KMS-11 (cell line): Measurements from ENCODE around the gene WNT4.

Experiments used
- H2AFZ ChIP-seq: fragments of 200-600 bp; sonication (generic); 2 replicates; pipeline ENCODE4 v1.6.1; 2016; ENCODE audit warnings: antibody characterized with exemption, mixed run types, low read depth
- H3K27ac ChIP-seq: fragments of 200-600 bp; sonication (generic); 2 replicates; pipeline ENCODE4 v1.6.1; 2016; ENCODE audit warnings: mild to moderate bottlenecking, mixed run types
- H3K27me3 ChIP-seq: fragments of 200-600 bp; sonication (generic); 2 replicates; pipeline ENCODE4 v1.6.1; 2017; ENCODE audit warnings: mild to moderate bottlenecking, low read depth, mixed run types, moderate library complexity; ENCODE audit not compliant: insufficient read depth
- H3K36me3 ChIP-seq: fragments of 200-600 bp; sonication (generic); 2 replicates; pipeline ENCODE4 v1.6.1; 2017; ENCODE audit warnings: mild to moderate bottlenecking, mixed run types; ENCODE audit not compliant: insufficient read depth
- H3K4me1 ChIP-seq: fragments of 200-600 bp; sonication (generic); 2 replicates; pipeline ENCODE4 v1.6.1; 2016; ENCODE audit warnings: mild to moderate bottlenecking, low read depth, mixed run types; ENCODE audit not compliant: poor library complexity, severe bottlenecking
- H3K4me2 ChIP-seq: fragments of 200-600 bp; sonication (generic); 2 replicates; pipeline ENCODE4 v1.7.0; 2016; ENCODE audit warnings: mild to moderate bottlenecking, mixed run types
- H3K4me3 ChIP-seq: fragments of 200-600 bp; sonication (generic); IDR thresholded peaks from 2 replicates; pipeline ENCODE4 v1.6.1; 2017; ENCODE audit warnings: low read depth, low read length, mixed read lengths; ENCODE audit not compliant: insufficient read depth
- H3K79me2 ChIP-seq: fragments of 200-600 bp; sonication (generic); 2 replicates; pipeline ENCODE4 v1.6.1; 2016; ENCODE audit warnings: low read depth, mixed run types; ENCODE audit not compliant: insufficient read depth
- H3K9ac ChIP-seq: fragments of 200-600 bp; sonication (generic); 2 replicates; pipeline ENCODE4 v1.6.1; 2016; ENCODE audit warnings: mild to moderate bottlenecking, mixed run types
- H4K20me1 ChIP-seq: fragments of 200-600 bp; sonication (generic); 2 replicates; pipeline ENCODE4 v1.6.1; 2016; ENCODE audit warnings: mild to moderate bottlenecking, mixed run types; ENCODE audit not compliant: insufficient read depth
- CTCF ChIP-seq: fragments of 200-600 bp; sonication (generic); conservative IDR thresholded peaks from 2 replicates; pipeline ENCODE4 v1.6.1; 2017; ENCODE audit warnings: low read depth, mild to moderate bottlenecking, antibody characterized with exemption, low read length, moderate library complexity, mixed read lengths

The WNT4 gene

GRCh38 chr1:22100168-22100567 is 42.7 kb downstream of the WNT4 start:
- 0 out of 2 replicates have a peak, but pooled peaks cover 4% of the 10 kb centered on the region for H4K20me1 ChIP-seq
- H3K4me2 ChIP-seq = no peak overlapping the region
- H3K27me3 ChIP-seq = no peaks in the 10 kb centered on the region
- no peak overlapping the region for H3K27ac ChIP-seq
- H3K4me1 ChIP-seq = peaks cover 15% of the 10 kb centered on the region
- H3K4me3 ChIP-seq = no peak overlapping the region
- H3K79me2 ChIP-seq = no peaks in the 10 kb centered on the region
- no peak for TF ChIP-seq CTCF
- no peaks in the 10 kb centered on the region for H3K36me3 ChIP-seq
- H2AFZ ChIP-seq = no peak overlapping the region
- no peak overlapping the region for H3K9ac ChIP-seq

GRCh38 chr1:22098752-22099151 is 44.1 kb downstream of the WNT4 start:
- no peaks in the 10 kb centered on the region for H3K36me3 ChIP-seq
- H4K20me1 ChIP-seq = no peaks in the 10 kb centered on the region
- H2AFZ ChIP-seq = no peak overlapping the region
- no peak overlapping the region for H3K9ac ChIP-seq
- no peak overlapping the region for H3K27ac ChIP-seq
- H3K4me2 ChIP-seq = no peak overlapping the region
- no peaks in the 10 kb centered on the region for H3K27me3 ChIP-seq
- H3K4me3 ChIP-seq = no peak overlapping the region
- H3K4me1 ChIP-seq = peaks cover 15% of the 10 kb centered on the region
- no peak for TF ChIP-seq CTCF
- no peaks in the 10 kb centered on the region for H3K79me2 ChIP-seq

GRCh38 chr1:22096463-22096862 is 46.4 kb downstream of the WNT4 start:
- H2AFZ ChIP-seq = no peak overlapping the region
- H3K4me2 ChIP-seq = no peak overlapping the region
- peaks cover 5% of the 10 kb centered on the region; the same call in 1 of the 2 replicates for H3K36me3 ChIP-seq
- no peaks in the 10 kb centered on the region for H3K27me3 ChIP-seq
- no peaks in the 10 kb centered on the region for H4K20me1 ChIP-seq
- peaks cover 23% of the 10 kb centered on the region for H3K4me1 ChIP-seq
- no peaks in the 10 kb centered on the region; the same call in 1 of the 2 replicates for H3K79me2 ChIP-seq
- TF ChIP-seq CTCF = no peak
- no peak overlapping the region for H3K9ac ChIP-seq
- no peak overlapping the region for H3K4me3 ChIP-seq
- H3K27ac ChIP-seq = no peak overlapping the region

- H3K79me2 ChIP-seq = peaks cover 3% of the 10 kb centered on the region; the same call in 1 of the 2 replicates
- peaks cover 5% of the 10 kb centered on the region; the same call in 1 of the 2 replicates for H3K36me3 ChIP-seq
- 0 out of 2 replicates have a peak, but pooled peaks cover 3% of the 10 kb centered on the region for H4K20me1 ChIP-seq
Measured at GRCh38 chr1:22096036-22096435, 46.9 kb downstream of the WNT4 start.

More at GRCh38 chr1:22096036-22096435, 46.9 kb downstream of the WNT4 start:
- no peaks in the 10 kb centered on the region for H3K27me3 ChIP-seq
- no peak overlapping the region for H3K27ac ChIP-seq
- H3K9ac ChIP-seq = no peak overlapping the region
- peaks cover 21% of the 10 kb centered on the region for H3K4me1 ChIP-seq
- no peak overlapping the region for H3K4me2 ChIP-seq
- TF ChIP-seq CTCF = no peak
- no peak overlapping the region for H3K4me3 ChIP-seq
- no peak overlapping the region for H2AFZ ChIP-seq
